HCT116 (cell line): Measurements from ENCODE around the gene PRDM1. TPM values are rescaled to one million over a fixed set of nuclear protein-coding genes. Genes with fewer than 3 reads are reported as not detected.

Source experiments
- ATAC-seq: fragments of 200-7000 bp; cut with Tn5 transposase; 2 replicates; pipeline ENCODE4 v1.9.1; 2020; ENCODE audit warnings: mild to moderate bottlenecking, moderate library complexity
- BruUV-seq: library from RNA; stranded (reverse); fragments of 400-500 nt; replicated peaks from 2 replicates; lab custom pipeline; 2021; lab: Mats Ljungman, UMichigan
- CTCF ChIA-PET: fragments of 300-600 bp; sonication (Branson Sonifier 250); formaldehyde crosslinking; loops from one replicate; lab custom pipeline; 2021; ENCODE audit warnings: antibody characterized with exemption; lab: Charles Lee
- POLR2A ChIA-PET: fragments of 300-600, 350-600 bp; sonication (Branson Sonifier 250); formaldehyde crosslinking; loops from one replicate; lab custom pipeline; 2021; ENCODE audit warnings: antibody characterized with exemption; lab: Charles Lee
- RAD21 ChIA-PET, 2 experiments: fragments of 300-600 bp; sonication (Branson Sonifier 250); formaldehyde crosslinking; loops; one replicate each; lab custom pipeline; 2023; ENCODE audit warnings: low total read pairs in 2 of 2; ENCODE audit not compliant: uncharacterized antibody in 2 of 2, unreplicated experiment in 2 of 2, low non-redundant PET in 1 of 2; lab: Charles Lee
- DNase-seq: peaks from one replicate; pipeline ENCODE4 v3.0.0-alpha.2; 2010; ENCODE audit warnings: low read depth, low spot score
- H2AFZ ChIP-seq: fragments of 200-600 bp; shearing (Covaris generic), sonication (generic); 2 replicates; pipeline ENCODE4 v1.6.1; 2017; ENCODE audit warnings: low read depth, mixed run types, mixed read lengths, antibody characterized with exemption, low read length; ENCODE audit not compliant: poor library complexity, severe bottlenecking
- H3K27ac ChIP-seq: 2 replicates; pipeline ENCODE4 v1.5.1; 2012; ENCODE audit warnings: low read depth, low read length
- H3K27me3 ChIP-seq: fragments of 200-600 bp; sonication (generic); 2 replicates; pipeline ENCODE4 v1.6.1; 2016; ENCODE audit warnings: mixed run types, low read length, mixed read lengths; ENCODE audit not compliant: insufficient read depth
- H3K36me3 ChIP-seq, 2 experiments: fragments of 200-500 bp in 1 of 2; fragments of 200-600 bp in 1 of 2; sonication (Bioruptor generic) in 1 of 2; sonication (generic) in 1 of 2; 2 replicates each; pipeline versions ENCODE4 v1.5.1 to v1.6.1; 2014 to 2016; ENCODE audit warnings: low read length in 2 of 2, inconsistent platforms in 1 of 2, mixed read lengths in 1 of 2, mixed run types in 1 of 2; ENCODE audit not compliant: insufficient read depth in 2 of 2, control insufficient read depth in 1 of 2
- H3K4me1 ChIP-seq, 2 experiments: fragments of 200-600 bp in 1 of 2; sonication (generic) in 1 of 2; 2 replicates each; pipeline versions ENCODE4 v1.5.1 to v1.6.1; 2012 to 2017; ENCODE audit warnings: low read length in 2 of 2, inconsistent platforms in 1 of 2, mild to moderate bottlenecking in 1 of 2, mixed read lengths in 1 of 2, mixed run types in 1 of 2, moderate library complexity in 1 of 2; ENCODE audit not compliant: insufficient read depth in 2 of 2, control insufficient read depth in 1 of 2
- H3K4me2 ChIP-seq: fragments of 200-600 bp; sonication (generic); 2 replicates; pipeline ENCODE4 v1.6.1; 2017; ENCODE audit warnings: mixed run types, low read length, mixed read lengths
- H3K4me3 ChIP-seq, 2 experiments: fragments of 200-600 bp in 1 of 2; sonication (generic) in 1 of 2; replicated peaks in 1 of 2; 2 replicates each; pipeline ENCODE4 v1.5.1; 2011 to 2016; ENCODE audit warnings: low read length in 2 of 2, control low read depth in 1 of 2, low read depth in 1 of 2, mild to moderate bottlenecking in 1 of 2, mixed read lengths in 1 of 2, mixed run types in 1 of 2
- H3K79me2 ChIP-seq: fragments of 200-600 bp; sonication (generic); 2 replicates; pipeline ENCODE4 v1.6.1; 2017; ENCODE audit warnings: mild to moderate bottlenecking, mixed run types, low read length, moderate library complexity, mixed read lengths; ENCODE audit not compliant: insufficient read depth
- H3K9ac ChIP-seq: fragments of 200-600 bp; sonication (generic); 2 replicates; pipeline ENCODE4 v1.6.1; 2016; ENCODE audit warnings: low read length, mixed read lengths
- H3K9me2 ChIP-seq: fragments of 200-600 bp; sonication (generic), shearing (Covaris generic); 2 replicates; pipeline ENCODE4 v1.6.1; 2017; ENCODE audit warnings: mixed run types, mild to moderate bottlenecking, moderate library complexity; ENCODE audit not compliant: insufficient read depth
- H3K9me3 ChIP-seq, 2 experiments: fragments of 200-500 bp in 1 of 2; fragments of 200-600 bp in 1 of 2; sonication (Bioruptor generic) in 1 of 2; sonication (generic) in 1 of 2; 2 replicates each; pipeline ENCODE4 v1.6.1; 2014 to 2017; ENCODE audit warnings: low read length in 2 of 2, mixed read lengths in 2 of 2, inconsistent platforms in 1 of 2, low read depth in 1 of 2, mild to moderate bottlenecking in 1 of 2, mixed run types in 1 of 2, moderate library complexity in 1 of 2; ENCODE audit not compliant: control insufficient read depth in 1 of 2, insufficient read depth in 1 of 2
- H4K20me1 ChIP-seq: fragments of 200-600 bp; sonication (generic), shearing (Covaris generic); 2 replicates; pipeline ENCODE4 v1.6.1; 2017; ENCODE audit warnings: mixed run types, mild to moderate bottlenecking, moderate library complexity; ENCODE audit not compliant: insufficient read depth
- CTCF ChIP-seq, 3 experiments: fragments of 200-600 bp in 1 of 3; sonication (generic) in 1 of 3; IDR thresholded peaks in 2 of 3; conservative IDR thresholded peaks in 1 of 3; 2 replicates each; pipeline ENCODE4 v1.5.1; 2012 to 2017; ENCODE audit warnings: low read depth in 2 of 3, low read length in 2 of 3, antibody characterized with exemption in 1 of 3, borderline replicate concordance in 1 of 3, control low read depth in 1 of 3, mild to moderate bottlenecking in 1 of 3, mixed read lengths in 1 of 3, mixed run types in 1 of 3, moderate library complexity in 1 of 3; ENCODE audit not compliant: insufficient read depth in 1 of 3
- EGR1 ChIP-seq: IDR thresholded peaks from 2 replicates; pipeline ENCODE4 v1.6.1; 2012; ENCODE audit warnings: low read depth
- ELF1 ChIP-seq: IDR thresholded peaks from 2 replicates; pipeline ENCODE4 v1.6.1; 2012; ENCODE audit warnings: low read depth, borderline replicate concordance
- EZH2 ChIP-seq: fragments of 200-600 bp; sonication (generic); IDR thresholded peaks from 2 replicates; pipeline ENCODE4 v1.6.1; 2017; ENCODE audit warnings: antibody characterized with exemption, mixed run types
- JUND ChIP-seq: IDR thresholded peaks from 2 replicates; pipeline ENCODE4 v1.6.1; 2012
- ZBTB33 ChIP-seq: IDR thresholded peaks from 2 replicates; pipeline ENCODE4 v1.6.1; 2011; ENCODE audit warnings: mild to moderate bottlenecking, low read length, moderate library complexity; ENCODE audit not compliant: insufficient replicate concordance; ENCODE audit errors: extremely low read depth
- ZNF274 ChIP-seq: fragments of 200-500 bp; sonication (Bioruptor generic); IDR thresholded peaks from 2 replicates; pipeline ENCODE4 v1.6.1; 2014; ENCODE audit warnings: mild to moderate bottlenecking, low read depth, low read length, inconsistent platforms
- intact Hi-C: fragments of 100-400 bp; cut with micrococcal nuclease; formaldehyde crosslinking; loops from 2 replicates; pipeline ENCODE4 v1.10.0; 2022
- total RNA-seq: library from RNA; stranded (reverse); gene quantifications from one replicate; pipeline ENCODE4 v1.2.1, GENCODE V29; 2021; ENCODE audit not compliant: unreplicated experiment

The PRDM1 gene
- total RNA-seq, 1 experiment from 2014 or later, result 3.4 TPM

GRCh38 chr6:106048336-106048735 is 37.8 kb upstream of the PRDM1 start:
- Histone ChIP-seq H3K9me2 (no peaks in the 10 kb centered on the region), H3K9me3 (no peaks in the 10 kb centered on the region), H3K4me1 (0 out of 4 replicates have a peak, but pooled peaks cover 0 to 3% of the 10 kb centered on the region in 2 experiments), H4K20me1 (no peaks in the 10 kb centered on the region), H3K27ac (no peak overlapping the region), H3K27me3 (no peaks in the 10 kb centered on the region), H3K4me3 (no peak overlapping the region), H3K36me3 (no peaks in the 10 kb centered on the region), H3K9ac (no peak overlapping the region), H3K4me2 (no peak overlapping the region), H2AFZ (no peak overlapping the region), H3K79me2 (no peaks in the 10 kb centered on the region)
- DNase-seq (no peak), ATAC-seq (no peak)
- ChIA-PET POLR2A (no interaction called here), CTCF (no interaction called here), RAD21 (no interaction called here)
- BruUV-seq, result no TSS peak
- TF ChIP-seq EGR1 (no peak), ZNF274 (no peak), CTCF (IDR thresholded peaks at IDR 0.05 in 2 of 3, conservative IDR thresholded peaks at IDR 0.05 in 1 of 3; ENCODE audit: borderline replicate concordance in 1 of 3, insufficient read depth in 1 of 3, low read depth in 2 of 3, low read length in 2 of 3) (no peak)
- intact Hi-C loops, result no loop called here

GRCh38 chr6:106050538-106050937 is 35.6 kb upstream of the PRDM1 start:
- no peak for TF ChIP-seq ZBTB33
- TF ChIP-seq ELF1, result no peak
- no peak for TF ChIP-seq EZH2
- no peak for TF ChIP-seq JUND
- Histone ChIP-seq H3K9me3 (no peaks in the 10 kb centered on the region), H2AFZ (no peak overlapping the region), H3K36me3 (no peaks in the 10 kb centered on the region), H3K9ac (no peak overlapping the region), H3K9me2 (no peaks in the 10 kb centered on the region), H3K27me3 (no peaks in the 10 kb centered on the region), H3K27ac (no peak overlapping the region), H4K20me1 (no peaks in the 10 kb centered on the region), H3K4me2 (no peak overlapping the region), H3K4me1 (0 out of 4 replicates have a peak, but pooled peaks cover 0 to 3% of the 10 kb centered on the region in 2 experiments), H3K4me3 (no peak overlapping the region), H3K79me2 (no peaks in the 10 kb centered on the region)
- ChIA-PET RAD21 (no interaction called here), CTCF (no interaction called here), POLR2A (no interaction called here)
- no peak for DNase-seq
- no peak for ATAC-seq
- intact Hi-C loops, result no loop called here
- no TSS peak for BruUV-seq
